GM18873 (cell line): Measurements from ENCODE around the gene IL2RG.

ENCODE experiments used
- ATAC-seq: cut with Tn5 transposase; IDR thresholded peaks from one replicate; pipeline ENCODE4 v1.9.1; 2021; ENCODE audit warnings: mild to moderate bottlenecking, moderate library complexity, moderate number of reproducible peaks; ENCODE audit not compliant: unreplicated experiment, low FRiP score

IL2RG gene

GRCh38 chrX:71111141-71111843 lies at the start of gene IL2RG:
TSS of gene IL2RG (minus strand) at chrX:71111577. CDS start at chrX:71111539, 38 bp downstream.
- peak; percentile 80 for ATAC-seq

GRCh38 chrX:71160475-71160874 lies 49.1 kb upstream of the IL2RG start:
- ATAC-seq = no peak

GRCh38 chrX:71159335-71159734 lies 48.0 kb upstream of the IL2RG start:
- ATAC-seq = no peak

- no peak for ATAC-seq
Measured at GRCh38 chrX:71158603-71159002, 47.2 kb upstream of the IL2RG start.

GRCh38 chrX:71154641-71155040 lies 43.3 kb upstream of the IL2RG start:
- no peak for ATAC-seq

GRCh38 chrX:71154196-71154595 lies 42.8 kb upstream of the IL2RG start:
- no peak for ATAC-seq

- no peak for ATAC-seq
Measured at GRCh38 chrX:71151366-71151765, 40.0 kb upstream of the IL2RG start.

- no peak for ATAC-seq
Measured at GRCh38 chrX:71148278-71148663, 36.9 kb upstream of the IL2RG start.

GRCh38 chrX:71147496-71148277 lies 36.3 kb upstream of the IL2RG start:
- no peak for ATAC-seq

GRCh38 chrX:71144651-71145050 lies 33.3 kb upstream of the IL2RG start, which contains the start of gene NLGN3:
TSS of gene NLGN3 (plus strand) at chrX:71144841. CDS start at chrX:71147750, 2,909 bp downstream.
- no peak for ATAC-seq

GRCh38 chrX:71143508-71143907 lies 32.1 kb upstream of the IL2RG start:
- no peak for ATAC-seq

- ATAC-seq = no peak
Measured at GRCh38 chrX:71140440-71140839, 29.1 kb upstream of the IL2RG start.

GRCh38 chrX:71131510-71131909 lies 20.1 kb upstream of the IL2RG start:
- ATAC-seq = no peak

- ATAC-seq = no peak
Measured at GRCh38 chrX:71128915-71129765, 17.8 kb upstream of the IL2RG start.

- ATAC-seq = no peak
Measured at GRCh38 chrX:71128166-71128833, 16.9 kb upstream of the IL2RG start.

- no peak for ATAC-seq
Measured at GRCh38 chrX:71118985-71119535, 7.7 kb upstream of the IL2RG start.

- ATAC-seq = peak; percentile 71
Measured at GRCh38 chrX:71118032-71118984, 6.9 kb upstream of the IL2RG start, which contains the start of gene MED12. TSS of gene MED12 (plus strand) at chrX:71118596. CDS start at chrX:71118755, 159 bp downstream.

GRCh38 chrX:71117358-71117757 lies 6.0 kb upstream of the IL2RG start:
- ATAC-seq = no peak

- peak; percentile 14 for ATAC-seq
Measured at GRCh38 chrX:71111921-71112431, 599 bp upstream of the IL2RG start.
